IMR-90 (cell line): ENCODE results near the gene RAB8B. TPM values are rescaled to one million over a fixed set of nuclear protein-coding genes. Genes with fewer than 3 reads are reported as not detected.
A peak's percentile ranks its signal among the peaks of the same experiment; 100 is the strongest.

ENCODE experiments used
- ATAC-seq: fragments of 200-7000 bp; cut with Tn5 transposase; 2 replicates; pipeline ENCODE4 v1.9.1; 2020; ENCODE audit warnings: low read depth, mild to moderate bottlenecking, moderate library complexity
- BruUV-seq: library from RNA; stranded (reverse); fragments of 400-500 nt; replicated peaks from 2 replicates; lab custom pipeline; 2021; lab: Mats Ljungman, UMichigan
- CTCF ChIA-PET: fragments of 300-600 bp; formaldehyde crosslinking; extraction: SDS; loops from one replicate; lab custom pipeline; 2021; ENCODE audit warnings: antibody characterized with exemption; lab: Yijun Ruan, JAX
- POLR2A ChIA-PET: fragments of 300-600 bp; sonication (Branson Sonifier 250); formaldehyde crosslinking; loops from one replicate; lab custom pipeline; 2022; ENCODE audit warnings: antibody characterized with exemption; ENCODE audit not compliant: unreplicated experiment; lab: Charles Lee
- DNase-seq: peaks from one replicate; pipeline ENCODE4 v3.0.0; 2013
- H2AFZ ChIP-seq: replicated peaks from 2 replicates; pipeline ENCODE3; 2013; ENCODE audit warnings: low read length, mild to moderate bottlenecking; ENCODE audit not compliant: poor library complexity
- H2AK5ac ChIP-seq: 2 replicates; pipeline ENCODE4 v1.6.1; 2013; ENCODE audit warnings: low read depth, low read length, inconsistent platforms
- H2AK9ac ChIP-seq: replicated peaks from 2 replicates; pipeline ENCODE3; 2013; ENCODE audit warnings: mild to moderate bottlenecking, low read depth, low read length, moderate library complexity; ENCODE audit not compliant: poor library complexity
- H2BK120ac ChIP-seq: 2 replicates; pipeline ENCODE4 v1.6.1; 2013; ENCODE audit warnings: low read depth, low read length, inconsistent platforms
- H2BK15ac ChIP-seq: 3 replicates; pipeline ENCODE4 v1.6.1; 2013; ENCODE audit warnings: low read depth, low read length, inconsistent platforms
- H2BK20ac ChIP-seq: 2 replicates; pipeline ENCODE4 v1.6.1; 2013; ENCODE audit warnings: low read depth, mild to moderate bottlenecking, inconsistent platforms, low read length, moderate library complexity
- H2BK5ac ChIP-seq: 2 replicates; pipeline ENCODE4 v1.6.1; 2013; ENCODE audit warnings: mild to moderate bottlenecking, low read depth, low read length, inconsistent platforms; ENCODE audit not compliant: poor library complexity, severe bottlenecking
- H3K14ac ChIP-seq: replicated peaks from 2 replicates; pipeline ENCODE4 v1.6.1; 2013; ENCODE audit warnings: low read depth, low read length, inconsistent platforms
- H3K18ac ChIP-seq: 2 replicates; pipeline ENCODE4 v1.6.1; 2013; ENCODE audit warnings: low read depth, low read length, control low read depth
- H3K23ac ChIP-seq: 2 replicates; pipeline ENCODE4 v1.6.1; 2013; ENCODE audit warnings: low read depth, low read length, inconsistent platforms
- H3K27ac ChIP-seq: 2 replicates; pipeline ENCODE4 v1.5.1; 2013; ENCODE audit warnings: mild to moderate bottlenecking, control low read depth, low read length; ENCODE audit not compliant: insufficient read depth
- H3K27me3 ChIP-seq: 2 replicates; pipeline ENCODE4 v1.6.1; 2013; ENCODE audit warnings: low read length; ENCODE audit not compliant: control insufficient read depth, insufficient read depth
- H3K36me3 ChIP-seq: 2 replicates; pipeline ENCODE4 v1.6.1; 2013; ENCODE audit warnings: low read length, mixed read lengths; ENCODE audit not compliant: control insufficient read depth, insufficient read depth
- H3K4ac ChIP-seq: 2 replicates; pipeline ENCODE4 v1.6.1; 2013; ENCODE audit warnings: low read depth, low read length, inconsistent platforms
- H3K4me1 ChIP-seq: 2 replicates; pipeline ENCODE4 v1.6.1; 2013; ENCODE audit warnings: low read length, mixed read lengths; ENCODE audit not compliant: control insufficient read depth, insufficient read depth
- H3K4me2 ChIP-seq: 2 replicates; pipeline ENCODE4 v1.6.1; 2013; ENCODE audit warnings: low read depth, mild to moderate bottlenecking, control low read depth, low read length, moderate library complexity
- H3K4me3 ChIP-seq: 2 replicates; pipeline ENCODE4 v1.5.1; 2013; ENCODE audit warnings: low read depth, mild to moderate bottlenecking, control low read depth, low read length, moderate library complexity; ENCODE audit not compliant: insufficient read depth
- H3K56ac ChIP-seq: 2 replicates; pipeline ENCODE4 v1.6.1; 2013; ENCODE audit warnings: low read length, inconsistent platforms; ENCODE audit not compliant: insufficient read depth; ENCODE audit errors: extremely low read depth
- H3K79me1 ChIP-seq, 2 experiments: 2 replicates each; pipeline ENCODE4 v1.6.1; 2013; ENCODE audit warnings: low read length in 2 of 2, inconsistent platforms in 1 of 2, low read depth in 1 of 2
- H3K9ac ChIP-seq: 2 replicates; pipeline ENCODE4 v1.6.1; 2013; ENCODE audit warnings: low read depth, low read length, control low read depth
- H3K9me1 ChIP-seq: 2 replicates; pipeline ENCODE4 v1.6.1; 2013; ENCODE audit warnings: low read length, inconsistent platforms; ENCODE audit not compliant: insufficient read depth
- H3K9me3 ChIP-seq: 2 replicates; pipeline ENCODE4 v1.6.1; 2013; ENCODE audit warnings: low read length; ENCODE audit not compliant: control insufficient read depth, insufficient read depth
- H4K20me1 ChIP-seq: 2 replicates; pipeline ENCODE4 v1.6.1; 2013; ENCODE audit warnings: low read length, inconsistent platforms; ENCODE audit not compliant: insufficient read depth
- H4K5ac ChIP-seq: 2 replicates; pipeline ENCODE4 v1.6.1; 2013; ENCODE audit warnings: mild to moderate bottlenecking, low read depth, low read length, control low read depth
- H4K8ac ChIP-seq, 2 experiments: 2 replicates each; pipeline ENCODE4 v1.6.1; 2013; ENCODE audit warnings: low read depth in 2 of 2, low read length in 2 of 2, control low read depth in 1 of 2, inconsistent platforms in 1 of 2
- H4K91ac ChIP-seq: 2 replicates; pipeline ENCODE4 v1.6.1; 2013; ENCODE audit warnings: low read depth, low read length, inconsistent platforms; ENCODE audit not compliant: insufficient read depth
- BHLHE40 ChIP-seq: fragments of 150-350 bp; IDR thresholded peaks from 2 replicates; pipeline ENCODE4 v1.6.1; 2016; ENCODE audit warnings: mild to moderate bottlenecking, low read depth, low read length
- CEBPB ChIP-seq: IDR thresholded peaks from 2 replicates; pipeline ENCODE4 v1.6.1; 2012; ENCODE audit warnings: low read depth, low read length, improper control_type of control experiment
- CHD1 ChIP-seq: IDR thresholded peaks from 2 replicates; pipeline ENCODE4 v1.6.1; 2012; ENCODE audit warnings: low read depth, low read length, improper control_type of control experiment
- CTCF ChIP-seq: conservative IDR thresholded peaks from 2 replicates; pipeline ENCODE4 v1.5.1; 2012; ENCODE audit warnings: mild to moderate bottlenecking, low read depth, low read length, improper control_type of control experiment
- ELK1 ChIP-seq: fragments of 150-350 bp; IDR thresholded peaks from 2 replicates; pipeline ENCODE4 v1.6.1; 2016; ENCODE audit warnings: low read depth, mild to moderate bottlenecking, low read length, moderate library complexity, borderline replicate concordance
- FOS ChIP-seq: fragments of 150-350 bp; IDR thresholded peaks from 2 replicates; pipeline ENCODE4 v1.6.1; 2016; ENCODE audit warnings: low read depth, low read length
- MAFK ChIP-seq: IDR thresholded peaks from 2 replicates; pipeline ENCODE4 v1.6.1; 2012; ENCODE audit warnings: low read depth, low read length, improper control_type of control experiment
- MAZ ChIP-seq: IDR thresholded peaks from 2 replicates; pipeline ENCODE4 v1.6.1; 2012; ENCODE audit warnings: low read depth, mild to moderate bottlenecking, low read length, improper control_type of control experiment, moderate library complexity, borderline replicate concordance
- MXI1 ChIP-seq: IDR thresholded peaks from 2 replicates; pipeline ENCODE4 v1.6.1; 2012; ENCODE audit warnings: low read depth, mild to moderate bottlenecking, low read length, moderate library complexity, borderline replicate concordance
- NFE2L2 ChIP-seq: fragments of 150-350 bp; IDR thresholded peaks from 2 replicates; pipeline ENCODE4 v1.6.1; 2016; ENCODE audit warnings: low read depth, mild to moderate bottlenecking, low read length
- POLR2A ChIP-seq: IDR thresholded peaks from 2 replicates; pipeline ENCODE4 v1.6.1; 2012; ENCODE audit warnings: mild to moderate bottlenecking, low read depth, low read length
- RAD21 ChIP-seq: IDR thresholded peaks from 2 replicates; pipeline ENCODE4 v1.6.1; 2012; ENCODE audit warnings: low read length, improper control_type of control experiment
- RCOR1 ChIP-seq: IDR thresholded peaks from 2 replicates; pipeline ENCODE4 v1.6.1; 2012; ENCODE audit warnings: mild to moderate bottlenecking, low read length, improper control_type of control experiment; ENCODE audit not compliant: insufficient replicate concordance
- RFX5 ChIP-seq: IDR thresholded peaks from 2 replicates; pipeline ENCODE4 v1.8.0; 2012; ENCODE audit warnings: low read depth, mild to moderate bottlenecking, low read length, moderate library complexity
- SMC3 ChIP-seq: fragments of 150-350 bp; IDR thresholded peaks from 2 replicates; pipeline ENCODE4 v1.6.1; 2016; ENCODE audit warnings: low read depth, mild to moderate bottlenecking, antibody characterized with exemption, low read length, moderate library complexity
- USF2 ChIP-seq: fragments of 150-350 bp; IDR thresholded peaks from 2 replicates; pipeline ENCODE4 v1.6.1; 2017; ENCODE audit warnings: mild to moderate bottlenecking, antibody characterized with exemption, low read length, low read depth
- WGBS, 2 experiments: methylation state at CpG; one replicate each; pipeline versions ENCODE4 v1.1.5 to v1.1.7; 2013; ENCODE audit warnings: missing lambda C conversion rate in 2 of 2; ENCODE audit not compliant: insufficient read length in 1 of 2; ENCODE audit errors: extremely low coverage in 2 of 2; 5-methylcytosine and 5-hydroxymethylcytosine counted together
- dilution Hi-C: fragments of 300-500 bp; cut with HindIII; formaldehyde crosslinking; loops from one replicate; pipeline ENCODE4 v1.14.3; 2018; ENCODE audit warnings: low sequenced_read_pairs; ENCODE audit not compliant: unreplicated experiment
- in situ Hi-C: fragments of 300-500 bp; cut with MboI; formaldehyde crosslinking; loops from 3 replicates; pipeline ENCODE4 v1.14.3; 2019; ENCODE audit warnings: low sequenced_read_pairs, inconsistent platforms, mixed read lengths
- intact Hi-C: fragments of 100-400 bp; cut with micrococcal nuclease; formaldehyde crosslinking; loops from 2 replicates; pipeline ENCODE4 v1.10.0; 2022
- polyA plus RNA-seq, 3 experiments: library from polyadenylated mRNA; depleted of rRNA; stranded (reverse); fragments of >200 nt; gene quantifications; 2 replicates each; pipeline ENCODE4 v1.2.3, GENCODE V29; 2012; ENCODE audit warnings: low replicate concordance in 1 of 3
- total RNA-seq: library from RNA; depleted of rRNA; stranded (reverse); fragments of >200 nt; gene quantifications from 2 replicates; pipeline ENCODE4 v1.2.3, GENCODE V29; 2012

The RAB8B gene
- total and polyA plus RNA-seq, 2 of the 4 experiments (the other 2 are of a cell fraction) = 19.4 to 29.4 TPM

GRCh38 chr15:63163217-63163616 is 26.2 kb upstream of the RAB8B start:
- no peak overlapping the region for H3K27ac ChIP-seq
- H2AK5ac ChIP-seq = peak overlapping the region; percentile 44; the same call in 1 of the 2 replicates
- peak overlapping the region; percentile 72; the same call in 2 of the 3 replicates for H2BK15ac ChIP-seq
- H3K4me1 ChIP-seq = peaks cover 10% of the 10 kb centered on the region
- no peak overlapping the region for H2BK5ac ChIP-seq
- H3K4me3 ChIP-seq = no peak overlapping the region
- no peak overlapping the region for H3K23ac ChIP-seq
- no CpG with 5 or more reads among the region's 4 CpGs for WGBS, 2 experiments
- H3K4me2 ChIP-seq = no peak overlapping the region
- no peaks in the 10 kb centered on the region for H3K27me3 ChIP-seq
- H2AK9ac ChIP-seq = no peak overlapping the region
- no peak overlapping the region for H2BK120ac ChIP-seq
- H3K9me1 ChIP-seq = 0 out of 2 replicates have a peak, but pooled peaks cover 3% of the 10 kb centered on the region
- H3K14ac ChIP-seq = no peak overlapping the region
- peaks cover 0 to 14% of the 10 kb centered on the region in 2 experiments; a peak in 3 of 4 replicates for H3K79me1 ChIP-seq
- H3K56ac ChIP-seq = no peak overlapping the region
- no TSS peak for BruUV-seq
- no peaks in the 10 kb centered on the region for H3K9me3 ChIP-seq
- TF ChIP-seq MAZ (no peak), MXI1 (no peak), ELK1 (no peak), CHD1 (no peak), USF2 (no peak), FOS (no peak), CEBPB (no peak), POLR2A (no peak), BHLHE40 (no peak), MAFK (no peak), CTCF (no peak), RCOR1 (no peak), NFE2L2 (no peak), RFX5 (no peak), RAD21 (no peak), SMC3 (no peak)
- no peak overlapping the region for H4K91ac ChIP-seq
- no peak overlapping the region for H2BK20ac ChIP-seq
- no peak overlapping the region for H3K18ac ChIP-seq
- H4K8ac ChIP-seq = no peak overlapping the region
- in situ Hi-C loops = loop anchor here (25.0 kb wide), 1 partner anchor 249 kb away; no protein-coding TSS in a partner anchor
- intact Hi-C loops = no loop called here
- POLR2A ChIA-PET = no interaction called here
- dilution Hi-C loops = no loop called here
- H4K5ac ChIP-seq = no peak overlapping the region
- no peaks in the 10 kb centered on the region for H3K36me3 ChIP-seq
- H3K9ac ChIP-seq = no peak overlapping the region
- peak overlapping the region; percentile 13 for H2AFZ ChIP-seq
- no peak for ATAC-seq
- H3K4ac ChIP-seq = no peak overlapping the region
- CTCF ChIA-PET = no interaction called here
- DNase-seq = no peak
- H4K20me1 ChIP-seq = no peaks in the 10 kb centered on the region
